ENCODE data around the gene LDLRAD4.

GRCh38 chr18:13437034-13437433 is 218.5 kb downstream of the LDLRAD4 start:
- TF ChIP-seq CTCF (IDR thresholded peaks at IDR 0.05; ENCODE audit: insufficient read depth, low read length, poor library complexity, severe bottlenecking) (no peak), EZH2phosphoT487 (conservative IDR thresholded peaks at IDR 0.05; ENCODE audit: low read length) (no peak)

Data from SU-DHL-6 (cell line).